K562 (cell line): Measurements from ENCODE around the gene SYT8. TPM values are rescaled to one million over a fixed set of nuclear protein-coding genes. Genes with fewer than 3 reads are reported as not detected.

Source experiments
- ATAC-seq: fragments of 200-7000 bp; cut with Tn5 transposase; 3 replicates; pipeline ENCODE4 v1.9.1; 2020; ENCODE audit warnings: moderate library complexity
- BruUV-seq: library from RNA; stranded (reverse); fragments of 400-500 nt; replicated peaks from 2 replicates; lab custom pipeline; 2021; lab: Mats Ljungman, UMichigan
- CTCF ChIA-PET: fragments of 300-600 bp; formaldehyde crosslinking; extraction: SDS; loops from one replicate; lab custom pipeline; 2021; ENCODE audit warnings: low intra/inter-chr PET ratio; lab: Yijun Ruan, JAX
- POLR2A ChIA-PET: fragments of 300-600, 350-650 bp; sonication (Branson Sonifier 250); formaldehyde crosslinking; extraction: SDS; loops from one replicate; lab custom pipeline; 2021; ENCODE audit warnings: antibody characterized with exemption, inconsistent platforms; lab: Yijun Ruan, JAX
- DNase-seq, 4 experiments: peaks; one replicate each; pipeline versions ENCODE4 v3.0.0 to v3.0.0-alpha.2; 2011 to 2018; ENCODE audit warnings: low spot score in 3 of 4, mixed read lengths in 3 of 4; ENCODE audit errors: extremely low read depth in 1 of 4
- FAIRE-seq: peaks from 2 replicates; lab custom pipeline; 2011; peaks lifted over from hg19 to GRCh38; lab: Jason Lieb, UNC
- H2AFZ ChIP-seq: 2 replicates; pipeline ENCODE4 v1.6.0; 2011; ENCODE audit warnings: low read depth, low read length, control low read depth, inconsistent platforms
- H3K27ac ChIP-seq: fragments of 200-600 bp; 3 replicates; pipeline ENCODE4 v1.8.0; 2011; ENCODE audit warnings: low read depth, mild to moderate bottlenecking, control low read depth, inconsistent platforms, low read length, moderate library complexity, mixed read lengths; ENCODE audit errors: extremely low read depth
- H3K27me3 ChIP-seq, 2 experiments: fragments of 300-600 bp in 1 of 2; 2 replicates in 1 of 2; 3 replicates in 1 of 2; pipeline versions ENCODE4 v1.6.0 to v1.8.0; 2011; ENCODE audit warnings: inconsistent platforms in 2 of 2, low read length in 2 of 2, mild to moderate bottlenecking in 1 of 2, mixed read lengths in 1 of 2, moderate library complexity in 1 of 2; ENCODE audit not compliant: control insufficient read depth in 2 of 2, insufficient read depth in 2 of 2
- H3K36me3 ChIP-seq: fragments of 300-600 bp; 3 replicates; pipeline ENCODE4 v1.8.0; 2011; ENCODE audit warnings: mild to moderate bottlenecking, low read length, inconsistent platforms; ENCODE audit not compliant: control insufficient read depth, insufficient read depth
- H3K4me1 ChIP-seq, 2 experiments: fragments of 200-600 bp in 1 of 2; replicated peaks in 1 of 2; 2 replicates in 1 of 2; 3 replicates in 1 of 2; pipeline versions ENCODE4 v1.5.1 to v1.8.0; 2011; ENCODE audit warnings: inconsistent platforms in 2 of 2, low read length in 2 of 2, mild to moderate bottlenecking in 1 of 2, mixed read lengths in 1 of 2, moderate library complexity in 1 of 2; ENCODE audit not compliant: control insufficient read depth in 2 of 2, insufficient read depth in 2 of 2
- H3K4me2 ChIP-seq: 2 replicates; pipeline ENCODE4 v1.6.1; 2011; ENCODE audit warnings: low read length, control low read depth, inconsistent platforms, mixed read lengths; ENCODE audit not compliant: insufficient read depth
- H3K4me3 ChIP-seq: fragments of 200-600 bp; sonication (generic), shearing (Covaris generic); 2 replicates; pipeline ENCODE4 v1.5.1; 2016; ENCODE audit warnings: control low read depth, inconsistent platforms
- H3K79me2 ChIP-seq: fragments of 200-600 bp; 3 replicates; pipeline ENCODE4 v1.8.0; 2011; ENCODE audit warnings: low read length, inconsistent platforms; ENCODE audit not compliant: control insufficient read depth, insufficient read depth
- H3K9ac ChIP-seq, 2 experiments: 2 replicates each; pipeline versions ENCODE4 v1.6.0 to v1.6.1; 2011; ENCODE audit warnings: low read depth in 2 of 2, low read length in 2 of 2, control low read depth in 1 of 2, inconsistent platforms in 1 of 2, mild to moderate bottlenecking in 1 of 2, mixed read lengths in 1 of 2; ENCODE audit not compliant: insufficient read depth in 1 of 2
- H3K9me1 ChIP-seq: one replicate; pipeline ENCODE4 v1.6.0; 2011; ENCODE audit warnings: inconsistent platforms, mild to moderate bottlenecking, low read length, moderate library complexity; ENCODE audit not compliant: control insufficient read depth, insufficient read depth
- H3K9me3 ChIP-seq: replicated peaks from 2 replicates; pipeline ENCODE4 v1.5.1; 2011; ENCODE audit warnings: low read depth, low read length, inconsistent platforms; ENCODE audit not compliant: control insufficient read depth, insufficient read depth
- H4K20me1 ChIP-seq: replicated peaks from 2 replicates; pipeline ENCODE4 v1.6.1; 2011; ENCODE audit warnings: low read length, inconsistent platforms, mixed read lengths; ENCODE audit not compliant: control insufficient read depth, insufficient read depth
- BRD9 ChIP-seq: fragments of 450-650 bp; IDR thresholded peaks from 2 replicates; pipeline ENCODE4 v1.6.1; 2018; ENCODE audit warnings: low read depth; ENCODE audit not compliant: partially characterized antibody
- KHSRP ChIP-seq: fragments of 450-650 bp; IDR thresholded peaks from 2 replicates; pipeline ENCODE4 v1.6.1; 2017
- NELFE ChIP-seq: IDR thresholded peaks from 2 replicates; pipeline ENCODE4 v1.6.1; 2011; ENCODE audit warnings: mild to moderate bottlenecking; ENCODE audit not compliant: insufficient read depth, insufficient read length
- SIX5 ChIP-seq, 2 experiments: IDR thresholded peaks; 2 replicates each; pipeline ENCODE4 v1.6.1; 2011; ENCODE audit warnings: low read length in 2 of 2, borderline replicate concordance in 1 of 2, low read depth in 1 of 2, mild to moderate bottlenecking in 1 of 2, moderate library complexity in 1 of 2; ENCODE audit not compliant: insufficient read depth in 1 of 2
- SMAD2 ChIP-seq: fragments of 150-350 bp; IDR thresholded peaks from 2 replicates; pipeline ENCODE4 v1.6.1; 2014; ENCODE audit warnings: low read depth, mild to moderate bottlenecking, low read length
- SMARCA5 ChIP-seq: fragments of 450-650 bp; IDR thresholded peaks from 2 replicates; pipeline ENCODE4 v1.6.1; 2016
- SOX6 ChIP-seq: fragments of 450-650 bp; IDR thresholded peaks from 2 replicates; pipeline ENCODE4 v1.6.1; 2014; ENCODE audit warnings: mild to moderate bottlenecking
- SRSF3 ChIP-seq: fragments of 200-400 bp; formaldehyde crosslinking; IDR thresholded peaks from 2 replicates; pipeline ENCODE4 v1.6.1; 2016; ENCODE audit warnings: mild to moderate bottlenecking, low read length, moderate library complexity; ENCODE audit not compliant: insufficient read depth
- ZNF263 ChIP-seq: sonication (generic); formaldehyde crosslinking; IDR thresholded peaks from 2 replicates; pipeline ENCODE4 v1.8.0; 2022; ENCODE audit warnings: mild to moderate bottlenecking, missing genetic modification reagents, borderline replicate concordance
- WGBS: fragments of 100-300 bp; shearing (Covaris generic); methylation state at CpG from one replicate; pipeline ENCODE4 v1.1.6; 2016; ENCODE audit warnings: low coverage, mixed read lengths; ENCODE audit not compliant: insufficient coverage; ENCODE audit errors: missing lambda C conversion rate; 5-methylcytosine and 5-hydroxymethylcytosine counted together
- in situ Hi-C: fragments of 300-500 bp; cut with MboI; formaldehyde crosslinking; loops from 4 replicates; pipeline ENCODE4 v1.15.0; 2018; ENCODE audit warnings: inconsistent platforms, mixed read lengths
- intact Hi-C: fragments of 100-400 bp; cut with micrococcal nuclease; formaldehyde crosslinking; loops from 2 replicates; pipeline ENCODE4 v1.14.2; 2022
- polyA plus RNA-seq, 8 experiments: library from polyadenylated mRNA; depleted of rRNA in 4 of 8; stranded (reverse) in 5 of 8; unstranded in 3 of 8; fragments of >200 nt; fragmentation: Nextera tagmentation in 2 of 8; fragmentation: Illumina TruSeq in 1 of 8; extraction: Ambion mirVana in 2 of 8; extraction: Trizol in 1 of 8; gene quantifications; 2 replicates each; pipeline versions ENCODE4 v1.2.1 to v1.2.3, GENCODE V29; 2011 to 2014; ENCODE audit warnings: inconsistent platforms in 1 of 8, missing spikeins in 1 of 8
- total RNA-seq, 7 experiments: library from RNA; depleted of rRNA in 6 of 7; stranded (reverse); fragments of >200 nt in 6 of 7; fragmentation: Illumina TruSeq in 2 of 7; extraction: Trizol in 2 of 7; gene quantifications; 2 replicates each; pipeline versions ENCODE4 v1.2.1 to v1.2.3, GENCODE V29; 2011 to 2021; ENCODE audit warnings: low replicate concordance in 1 of 7
- TF ChIP-seq, protein P1 (sequence below): fragments of 250-450 bp; sonication (Bioruptor Pico); IDR thresholded peaks from 2 replicates; pipeline ENCODE4 v1.6.1; 2021; ENCODE audit warnings: mild to moderate bottlenecking
- TF ChIP-seq, protein P2 (sequence below): fragments of 250-450 bp; sonication (Bioruptor Pico); IDR thresholded peaks from 2 replicates; pipeline ENCODE4 v1.4.0; 2020; ENCODE audit warnings: mild to moderate bottlenecking, moderate library complexity

SYT8 gene
- total and polyA plus RNA-seq, 9 of the 15 experiments (the other 6 are each of a cell fraction or from before 2014, with no cell fraction given), result not detected

DNA sequence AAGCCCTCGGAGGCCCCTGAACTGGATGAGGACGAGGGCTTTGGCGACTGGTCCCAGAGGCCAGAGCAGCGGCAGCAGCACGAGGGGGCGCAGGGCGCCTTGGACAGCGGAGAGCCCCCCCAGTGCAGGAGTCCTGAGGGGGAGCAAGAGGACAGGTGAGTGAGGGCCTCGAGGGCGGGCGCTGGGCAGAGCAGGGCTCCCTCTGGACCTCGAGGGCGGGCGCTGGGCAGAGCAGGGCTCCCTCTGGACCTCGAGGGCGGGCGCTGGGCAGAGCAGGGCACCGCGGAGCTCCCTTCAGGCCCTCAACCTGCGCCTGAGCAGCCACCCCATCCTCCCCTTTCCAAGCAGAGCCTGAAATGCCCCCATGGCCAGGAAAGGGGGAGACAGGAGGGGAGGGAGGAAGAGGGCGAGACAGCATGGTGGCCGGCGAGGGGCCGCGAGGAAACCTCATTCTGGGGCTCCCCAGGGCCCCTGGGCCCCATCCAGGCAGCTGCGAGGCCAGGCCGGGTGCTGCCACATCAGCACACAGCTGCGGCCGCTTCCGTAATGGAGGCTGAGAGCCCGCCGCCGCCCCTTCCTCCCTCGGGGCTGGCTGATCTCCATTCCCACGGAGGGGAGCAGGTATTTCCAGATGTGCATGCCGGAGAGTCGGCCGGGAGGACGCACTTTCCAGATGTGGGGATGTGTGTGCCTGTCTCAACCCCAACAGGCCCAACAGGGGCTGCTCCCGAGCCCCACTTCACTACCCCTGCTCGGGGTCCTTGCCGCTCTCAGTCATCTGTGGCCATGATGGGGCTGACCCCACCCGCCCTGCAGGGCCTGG, 46.9 kb downstream of the SYT8 start:
- POLR2A ChIA-PET, result interaction anchor here (0.6 to 0.7 kb wide), 2 partner anchors 11 to 118 kb away, joined by 3 read pairs; no protein-coding TSS in a partner anchor
- in situ Hi-C loops, result loop anchor here (5.0 kb wide), 1 partner anchor 36 kb away; the partner anchor contains the start of gene TNNT3
- Histone ChIP-seq H4K20me1 (0 out of 2 replicates have a peak, but pooled peaks cover 7% of the 10 kb centered on the region), H3K9ac (no peak overlapping the region), H3K27ac (no peak overlapping the region), H3K4me2 (no peak overlapping the region), H3K4me3 (no peak overlapping the region), H3K27me3 (peaks cover 3 to 44% of the 10 kb centered on the region in 2 experiments; a peak in 3 of 5 replicates), H2AFZ (no peak overlapping the region), H3K4me1 (peaks cover 0 to 28% of the 10 kb centered on the region in 2 experiments; a peak in 2 of 5 replicates), H3K36me3 (no peaks in the 10 kb centered on the region), H3K79me2 (no peaks in the 10 kb centered on the region), H3K9me3 (no peaks in the 10 kb centered on the region), H3K9me1 (no peaks in the 10 kb centered on the region)
- ATAC-seq, result no peak; the same call in 2 of the 3 replicates
- DNase-seq, result no peak
- 5% methylated on average over 22 of the region's 43 CpGs for WGBS
- intact Hi-C loops, result loop anchor here (1.0 to 2.0 kb wide), 2 partner anchors 45 to 229 kb away; no protein-coding TSS in a partner anchor
- no TSS peak for BruUV-seq
- FAIRE-seq, result no peak
- CTCF ChIA-PET, result interaction anchor here (1.1 to 6.5 kb wide), 2 partner anchors 119 to 271 kb away, joined by 3 to 93 read pairs; partner anchors contain the start of gene H19
- TF ChIP-seq SRSF3, result no peak
- no peak for TF ChIP-seq KHSRP
- TF ChIP-seq SIX5 (IDR thresholded peaks at IDR 0.05; ENCODE audit: borderline replicate concordance in 1 of 2, insufficient read depth in 1 of 2, low read depth in 1 of 2, low read length in 2 of 2), result no peak
- TF ChIP-seq SMARCA5, result no peak
- TF ChIP-seq SOX6, result no peak
- TF ChIP-seq SMAD2, result no peak
- no peak for TF ChIP-seq ZNF263 (CRISPR knock-in tag)
- TF ChIP-seq, protein P1, sequence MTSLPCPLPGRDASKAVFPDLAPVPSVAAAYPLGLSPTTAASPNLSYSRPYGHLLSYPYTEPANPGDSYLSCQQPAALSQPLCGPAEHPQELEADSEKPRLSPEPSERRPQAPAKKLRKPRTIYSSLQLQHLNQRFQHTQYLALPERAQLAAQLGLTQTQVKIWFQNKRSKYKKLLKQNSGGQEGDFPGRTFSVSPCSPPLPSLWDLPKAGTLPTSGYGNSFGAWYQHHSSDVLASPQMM (CRISPR knock-in tag), result no peak
- TF ChIP-seq NELFE, result no peak
- no peak for TF ChIP-seq BRD9
- TF ChIP-seq, protein P2, sequence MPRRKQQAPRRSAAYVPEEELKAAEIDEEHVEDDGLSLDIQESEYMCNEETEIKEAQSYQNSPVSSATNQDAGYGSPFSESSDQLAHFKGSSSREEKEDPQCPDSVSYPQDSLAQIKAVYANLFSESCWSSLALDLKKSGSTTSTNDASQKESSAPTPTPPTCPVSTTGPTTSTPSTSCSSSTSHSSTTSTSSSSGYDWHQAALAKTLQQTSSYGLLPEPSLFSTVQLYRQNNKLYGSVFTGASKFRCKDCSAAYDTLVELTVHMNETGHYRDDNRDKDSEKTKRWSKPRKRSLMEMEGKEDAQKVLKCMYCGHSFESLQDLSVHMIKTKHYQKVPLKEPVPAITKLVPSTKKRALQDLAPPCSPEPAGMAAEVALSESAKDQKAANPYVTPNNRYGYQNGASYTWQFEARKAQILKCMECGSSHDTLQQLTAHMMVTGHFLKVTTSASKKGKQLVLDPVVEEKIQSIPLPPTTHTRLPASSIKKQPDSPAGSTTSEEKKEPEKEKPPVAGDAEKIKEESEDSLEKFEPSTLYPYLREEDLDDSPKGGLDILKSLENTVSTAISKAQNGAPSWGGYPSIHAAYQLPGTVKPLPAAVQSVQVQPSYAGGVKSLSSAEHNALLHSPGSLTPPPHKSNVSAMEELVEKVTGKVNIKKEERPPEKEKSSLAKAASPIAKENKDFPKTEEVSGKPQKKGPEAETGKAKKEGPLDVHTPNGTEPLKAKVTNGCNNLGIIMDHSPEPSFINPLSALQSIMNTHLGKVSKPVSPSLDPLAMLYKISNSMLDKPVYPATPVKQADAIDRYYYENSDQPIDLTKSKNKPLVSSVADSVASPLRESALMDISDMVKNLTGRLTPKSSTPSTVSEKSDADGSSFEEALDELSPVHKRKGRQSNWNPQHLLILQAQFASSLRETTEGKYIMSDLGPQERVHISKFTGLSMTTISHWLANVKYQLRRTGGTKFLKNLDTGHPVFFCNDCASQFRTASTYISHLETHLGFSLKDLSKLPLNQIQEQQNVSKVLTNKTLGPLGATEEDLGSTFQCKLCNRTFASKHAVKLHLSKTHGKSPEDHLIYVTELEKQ (CRISPR knock-in tag), result no peak
